GM18508 (cell line): ENCODE data around the gene SCAMP2.
"Not testable (repeated sequence)": the region's sequence is repeated elsewhere in the genome, so short reads cannot be mapped to it uniquely, and the experiment has no call there.

ENCODE experiments used
- ATAC-seq: cut with Tn5 transposase; IDR thresholded peaks from one replicate; pipeline ENCODE4 v1.9.1; 2021; ENCODE audit warnings: moderate number of reproducible peaks; ENCODE audit not compliant: insufficient read depth, unreplicated experiment

Gene SCAMP2

DNA sequence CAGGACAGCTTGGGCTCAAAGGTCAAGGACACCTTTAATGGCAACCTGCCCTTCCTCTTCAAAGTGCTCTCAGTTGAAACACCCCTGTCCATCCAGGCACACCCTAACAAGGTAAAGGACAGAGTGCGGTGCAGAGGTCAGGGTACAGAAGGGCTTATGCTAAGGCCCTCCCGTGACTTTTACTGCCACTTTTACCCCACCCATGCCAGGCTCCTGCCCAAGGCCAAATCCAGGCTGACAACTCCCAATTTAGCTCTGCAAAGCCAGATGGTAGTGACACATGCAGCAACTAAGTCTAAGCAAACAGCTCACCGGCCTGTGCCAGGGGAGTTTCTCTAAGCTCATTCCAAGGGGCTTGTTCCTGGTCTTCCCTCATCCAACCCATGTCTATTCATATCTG, 18.3 kb upstream of the SCAMP2 start:
- no peak for ATAC-seq

DNA sequence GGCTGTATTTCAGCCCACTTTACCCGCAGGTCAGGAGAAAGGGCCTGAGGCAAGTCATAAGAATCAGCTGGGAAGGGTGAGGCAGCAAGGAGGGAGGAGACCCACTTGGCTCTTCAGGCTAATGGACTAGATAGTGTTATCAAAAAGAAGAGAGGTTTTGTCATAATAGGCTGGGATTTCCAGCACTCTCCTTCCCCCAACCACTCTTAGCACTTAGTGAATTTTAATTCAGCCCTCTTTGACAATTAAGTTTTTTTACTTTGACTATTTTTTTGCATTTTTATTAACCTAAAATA, 17.4 kb upstream of the SCAMP2 start:
- no peak for ATAC-seq

DNA sequence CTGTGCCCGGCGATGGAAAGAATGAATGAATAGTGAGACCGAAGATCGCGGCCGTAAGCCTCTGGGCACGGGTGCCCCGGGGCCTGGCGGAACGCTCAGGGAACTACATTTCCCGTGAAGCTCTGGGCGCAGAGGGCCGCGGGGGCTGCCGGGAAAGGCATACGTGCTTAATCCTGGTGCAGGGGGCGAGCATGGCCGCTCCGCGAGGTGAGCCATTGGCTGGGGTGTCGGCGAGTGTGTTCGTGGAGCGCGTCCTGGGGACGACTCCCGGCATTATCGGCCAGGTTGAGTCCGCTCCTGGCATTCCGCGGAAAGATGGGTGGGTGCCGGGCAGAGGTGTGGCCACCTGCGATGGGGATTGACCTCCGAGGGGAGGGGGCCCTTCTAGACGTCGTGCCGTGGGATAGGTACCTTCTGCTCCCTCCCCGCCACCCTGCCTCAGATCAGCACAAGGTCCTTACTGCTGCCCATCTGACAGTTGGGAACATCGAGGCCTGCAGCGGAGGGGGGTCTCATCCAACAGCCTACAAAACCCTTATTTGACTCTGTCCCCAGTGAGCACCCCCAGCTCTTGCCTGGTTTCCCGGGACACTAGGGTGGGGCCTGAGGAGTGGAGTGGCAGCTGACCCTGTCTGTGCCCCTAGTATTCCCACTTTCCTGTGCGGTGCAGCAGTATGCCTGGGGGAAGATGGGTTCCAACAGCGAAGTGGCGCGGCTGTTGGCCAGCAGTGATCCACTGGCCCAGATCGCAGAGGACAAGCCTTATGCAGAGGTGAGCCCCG, 16.9 kb upstream of the SCAMP2 start, which contains the start of gene MPI:
Gene MPI, plus strand, starts transcription at position 160 of the 782 bp plus-strand sequence. Its CDS starts 32 bp downstream, at position 192.
- ATAC-seq: no peak

DNA sequence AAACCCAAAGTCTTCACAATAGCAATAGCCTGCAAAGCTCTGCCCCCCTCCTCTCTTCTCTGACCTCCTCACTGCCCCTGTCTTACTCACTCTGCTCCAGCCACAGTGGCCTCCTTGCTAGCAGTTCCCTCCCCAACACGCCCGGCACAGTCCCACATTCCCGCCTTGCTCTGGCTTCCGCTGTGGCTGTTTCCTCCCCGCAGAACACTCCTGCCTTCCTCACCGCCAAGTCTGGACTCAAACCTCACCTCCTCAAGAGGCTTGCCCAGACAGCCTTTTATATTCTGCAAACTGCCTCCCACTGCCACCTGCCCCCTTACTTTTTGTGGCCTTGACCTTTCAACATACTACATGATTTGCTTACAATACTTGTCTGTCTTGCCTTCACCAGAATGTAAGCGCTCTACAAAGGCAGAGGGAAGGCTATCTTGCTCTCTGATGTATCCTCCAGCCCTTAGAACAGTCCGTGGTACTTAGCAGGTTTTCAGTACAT, 16.3 kb upstream of the SCAMP2 start:
- no peak for ATAC-seq

DNA sequence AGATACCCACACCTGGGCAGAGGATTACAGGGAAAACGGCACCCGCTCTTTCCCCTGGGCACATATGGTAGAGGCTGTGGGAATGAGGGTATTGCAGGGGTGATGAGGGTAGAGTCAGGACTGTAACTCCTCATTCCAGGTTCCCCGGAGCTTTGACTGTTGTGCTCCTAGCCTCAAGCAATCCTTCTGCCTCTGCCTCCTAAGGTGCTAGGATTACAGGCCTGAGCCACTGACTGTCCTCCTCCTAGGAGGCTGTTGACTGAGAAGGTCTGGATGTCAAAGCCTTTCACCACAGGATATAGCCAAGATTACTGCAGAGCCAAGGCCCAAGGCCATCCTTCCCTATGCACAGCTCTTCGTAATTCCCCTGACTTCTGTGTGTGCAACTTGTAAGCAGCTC, 15.6 kb upstream of the SCAMP2 start:
- ATAC-seq: no peak

DNA sequence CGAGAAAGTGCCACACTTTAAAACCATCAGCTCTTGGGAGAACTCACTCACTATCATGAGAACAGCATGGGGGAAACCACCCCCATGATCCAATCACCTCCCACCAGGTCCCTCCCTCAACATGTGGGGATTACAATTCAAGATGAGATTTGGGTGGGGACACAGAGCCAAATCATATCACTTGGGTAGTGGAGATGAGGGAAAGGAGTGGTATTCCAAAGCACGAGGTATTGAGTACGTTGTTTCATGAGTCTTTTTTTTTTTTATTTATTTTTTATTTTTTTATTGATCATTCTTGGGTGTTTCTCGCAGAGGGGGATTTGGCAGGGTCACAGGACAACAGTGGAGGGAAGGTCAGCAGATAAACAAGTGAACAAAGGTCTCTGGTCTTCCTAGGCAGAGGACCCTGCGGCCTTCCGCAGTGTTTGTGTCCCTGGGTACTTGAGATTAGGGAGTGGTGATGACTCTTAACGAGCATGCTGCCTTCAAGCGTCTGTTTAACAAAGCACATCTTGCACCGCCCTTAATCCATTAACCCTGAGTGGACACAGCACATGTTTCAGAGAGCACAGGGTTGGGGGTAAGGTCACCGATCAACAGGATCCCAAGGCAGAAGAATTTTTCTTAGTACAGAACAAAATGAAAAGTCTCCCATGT, 14.5 kb upstream of the SCAMP2 start:
- ATAC-seq: not testable (repeated sequence)

DNA sequence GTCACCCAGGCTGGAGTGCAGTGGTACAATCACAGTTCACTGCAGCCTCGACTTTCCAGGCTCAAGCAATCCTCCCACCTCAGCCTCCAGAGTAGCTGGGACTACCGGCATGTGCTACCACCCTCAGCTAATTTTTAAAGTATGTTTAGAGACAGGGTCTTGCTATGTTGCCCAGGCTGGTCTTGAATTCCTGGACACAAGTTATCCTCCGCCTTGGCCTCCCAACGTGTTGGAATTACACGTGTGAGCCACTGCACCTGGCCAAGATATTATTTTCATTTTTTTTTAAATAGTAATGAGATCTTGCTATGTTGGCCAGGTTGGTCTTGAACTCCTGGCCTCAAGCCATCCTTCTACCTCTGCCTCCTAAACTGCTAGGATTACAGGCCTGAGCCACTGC, 12.3 kb upstream of the SCAMP2 start:
- no peak for ATAC-seq

DNA sequence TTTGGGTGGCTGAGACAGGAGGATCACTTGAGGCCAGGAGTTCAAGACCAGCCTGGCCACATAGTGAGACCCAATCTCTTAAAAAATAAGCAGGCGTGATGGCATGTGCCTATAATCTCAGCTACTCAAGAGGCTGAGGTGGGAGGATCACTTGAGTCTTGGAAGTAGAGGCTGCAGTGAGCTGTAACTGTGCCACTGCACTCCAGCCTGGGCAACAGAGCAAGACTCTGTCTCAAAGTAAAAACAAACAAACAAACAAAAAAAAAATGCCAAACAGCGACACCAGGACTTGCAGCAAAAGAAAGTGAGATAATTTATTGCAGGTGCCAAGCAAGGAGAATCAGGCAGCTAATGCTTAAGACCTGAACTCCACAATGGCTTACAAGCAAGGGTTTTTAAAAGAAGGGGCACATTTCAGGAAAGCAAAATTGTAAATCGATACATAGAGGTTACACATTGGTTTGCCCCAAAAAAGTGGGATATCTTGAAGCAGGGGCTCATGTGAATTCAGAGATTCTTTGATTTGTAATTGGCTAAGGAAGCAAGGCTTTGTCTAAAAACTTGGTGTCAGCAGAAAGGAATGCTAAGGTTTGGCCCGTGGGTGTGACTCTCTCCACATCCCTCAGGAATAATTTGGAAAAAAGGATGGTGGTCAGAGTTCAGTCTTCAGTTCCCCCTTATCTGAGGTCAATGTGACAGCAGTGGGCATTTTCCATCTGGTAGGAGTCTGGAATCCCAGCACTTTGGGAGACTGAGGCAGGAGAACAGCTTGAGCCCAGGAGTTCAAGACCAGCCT, 11.5 kb upstream of the SCAMP2 start:
- no peak for ATAC-seq

DNA sequence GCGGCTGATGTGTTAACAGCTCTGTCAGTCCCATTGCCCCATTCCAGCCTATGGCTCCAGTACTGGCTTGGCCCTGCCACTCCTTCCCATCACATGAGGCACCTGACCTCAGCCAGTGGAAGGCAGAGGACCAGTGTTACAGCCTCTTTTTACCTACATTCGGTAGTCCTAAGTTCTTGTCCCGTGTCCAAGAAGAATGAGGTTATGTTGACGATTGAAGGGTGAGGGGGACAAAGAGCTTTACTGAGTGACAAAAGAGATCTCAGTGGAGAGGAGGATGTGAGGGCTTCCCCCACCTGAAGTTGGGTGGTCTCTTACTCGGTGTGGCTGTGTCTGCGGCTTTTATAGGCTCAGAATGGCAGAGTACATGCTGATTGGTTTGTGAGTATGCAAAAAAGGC, 9.4 kb upstream of the SCAMP2 start:
- ATAC-seq: no peak

DNA sequence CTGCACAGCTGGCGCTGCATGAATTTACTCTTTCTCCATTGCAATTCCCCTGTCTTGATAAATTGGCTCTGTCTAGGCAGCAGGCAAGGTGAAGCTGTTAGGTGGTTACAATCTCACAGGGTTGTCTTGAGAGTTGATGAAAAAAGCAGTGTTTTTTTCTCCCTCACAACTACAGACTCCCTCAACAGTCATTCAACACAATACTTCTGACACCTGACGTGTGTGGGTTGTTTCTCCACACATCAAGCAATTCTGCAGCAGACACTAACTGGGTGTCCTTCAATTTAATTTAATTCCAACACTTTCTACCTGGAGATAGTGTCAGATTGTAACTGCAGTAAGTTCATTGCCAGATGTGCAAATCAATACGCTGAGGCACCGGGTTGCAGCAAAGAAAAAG, 5.1 kb upstream of the SCAMP2 start:
- ATAC-seq: no peak

DNA sequence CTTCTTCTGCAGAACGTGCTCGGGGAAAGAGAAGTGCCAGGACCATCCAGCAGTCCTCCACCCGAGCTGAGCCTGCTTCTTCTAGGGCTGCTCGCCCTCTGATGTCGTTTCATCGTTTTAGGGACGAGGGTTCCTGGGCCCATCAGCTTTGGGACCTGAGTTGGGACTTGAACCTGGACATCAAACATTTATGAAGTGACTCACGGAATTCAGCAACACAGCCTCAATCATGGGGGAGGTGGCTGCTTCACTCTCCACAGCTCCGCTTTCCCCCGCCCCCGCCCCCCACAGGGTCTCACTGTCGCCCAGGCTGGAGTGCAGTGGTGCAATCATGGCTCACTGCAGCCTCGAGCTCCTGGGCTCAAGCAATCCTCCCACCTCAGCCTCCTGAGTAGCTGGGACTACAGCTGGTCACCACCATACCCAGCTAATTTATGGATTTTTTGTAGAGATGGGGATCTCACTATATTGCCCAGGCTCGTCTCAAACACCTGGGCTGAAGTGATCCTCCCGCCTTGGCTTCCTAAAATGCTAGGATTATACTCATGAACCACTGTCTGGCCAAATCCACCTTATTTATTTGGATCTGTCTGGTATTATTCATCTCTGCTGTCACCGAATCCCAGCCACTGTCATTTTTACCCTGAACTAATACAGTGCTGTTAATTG, 725 bp upstream of the SCAMP2 start:
- no peak for ATAC-seq

DNA sequence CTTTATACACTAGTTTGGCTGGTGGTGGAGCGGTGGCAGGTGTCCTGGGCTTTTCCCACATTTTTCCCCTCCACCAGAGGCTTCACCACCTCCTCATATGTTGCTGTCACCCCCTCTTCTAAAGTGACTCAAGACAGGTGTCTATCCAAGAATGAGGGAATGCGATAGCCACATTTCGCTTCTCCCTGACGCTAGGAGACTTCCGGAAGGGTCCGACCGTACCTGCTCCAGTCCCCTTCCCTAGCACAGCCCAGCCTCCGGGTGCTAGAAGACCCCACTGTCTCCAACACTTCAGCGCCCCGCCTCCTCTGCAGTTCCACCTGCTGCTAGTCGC, 496 bp downstream of the SCAMP2 start:
- no peak for ATAC-seq

DNA sequence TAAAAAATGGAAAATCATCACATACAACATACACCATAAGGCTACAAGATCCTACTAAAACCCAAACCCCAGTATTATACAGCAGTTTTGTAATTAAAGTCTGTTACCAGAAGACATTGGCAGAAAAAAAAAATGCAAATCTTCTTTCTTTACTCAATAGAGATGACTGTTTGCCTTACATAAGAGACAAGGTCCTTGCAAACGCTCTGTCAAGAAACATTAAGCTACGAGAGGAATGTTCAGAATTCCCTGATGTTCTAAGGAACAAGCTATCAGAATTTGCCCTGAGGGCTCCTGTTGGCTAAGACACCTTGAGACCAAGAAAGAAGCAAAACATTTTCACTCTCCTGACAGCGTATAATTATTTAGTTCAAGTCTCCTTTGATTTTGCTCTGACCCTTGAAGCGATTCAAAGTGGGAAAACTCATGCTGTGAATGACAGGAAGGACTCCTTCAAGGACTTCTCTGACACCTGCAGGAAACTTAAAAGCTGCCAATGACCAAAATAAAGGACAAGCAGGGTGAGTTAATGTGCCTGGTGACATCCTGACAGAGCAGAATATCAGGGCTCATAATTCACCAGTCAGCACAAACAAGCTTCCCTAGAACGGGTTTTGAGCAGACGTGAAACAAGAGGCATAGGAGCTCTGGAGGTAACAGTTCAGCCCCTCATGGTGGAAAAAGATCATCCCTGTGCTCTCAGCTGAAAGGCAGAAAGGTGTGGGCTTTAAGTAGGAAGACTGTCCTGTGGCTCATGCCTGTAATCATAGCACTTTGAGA, 2.5 kb downstream of the SCAMP2 start:
- ATAC-seq: no peak

DNA sequence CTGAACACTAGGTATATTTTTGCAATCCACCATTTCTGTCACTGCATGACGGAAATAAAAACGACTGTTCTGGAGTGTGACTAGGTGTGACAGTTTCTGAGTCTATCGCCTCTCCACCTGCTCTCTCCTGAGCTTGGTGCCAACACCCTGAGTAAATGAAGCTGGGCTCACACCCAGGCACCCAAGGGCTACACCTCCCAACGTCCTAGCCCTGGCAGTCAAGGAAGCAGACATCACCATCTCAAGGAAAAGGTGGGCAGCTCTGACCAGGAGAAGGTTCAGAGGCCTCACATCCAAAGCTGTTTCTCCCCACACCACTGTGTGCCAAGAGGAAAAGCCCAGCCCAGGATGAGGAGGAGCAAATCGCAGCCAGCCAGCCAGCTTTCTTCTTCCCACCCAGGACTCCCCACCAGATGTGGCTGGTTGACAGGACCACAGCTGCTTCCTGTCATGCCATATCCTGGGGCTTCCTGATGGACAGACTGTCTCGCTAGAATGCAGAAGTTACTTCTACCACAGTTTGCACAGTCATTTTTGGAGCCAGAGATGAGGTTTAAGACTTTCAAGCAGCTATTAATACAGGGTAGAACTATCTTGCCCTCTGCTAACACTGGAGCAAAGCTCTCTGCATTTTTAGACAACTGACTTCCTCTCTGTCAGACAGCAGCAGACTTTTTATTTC, 3.3 kb downstream of the SCAMP2 start:
- peak; percentile 43 for ATAC-seq

DNA sequence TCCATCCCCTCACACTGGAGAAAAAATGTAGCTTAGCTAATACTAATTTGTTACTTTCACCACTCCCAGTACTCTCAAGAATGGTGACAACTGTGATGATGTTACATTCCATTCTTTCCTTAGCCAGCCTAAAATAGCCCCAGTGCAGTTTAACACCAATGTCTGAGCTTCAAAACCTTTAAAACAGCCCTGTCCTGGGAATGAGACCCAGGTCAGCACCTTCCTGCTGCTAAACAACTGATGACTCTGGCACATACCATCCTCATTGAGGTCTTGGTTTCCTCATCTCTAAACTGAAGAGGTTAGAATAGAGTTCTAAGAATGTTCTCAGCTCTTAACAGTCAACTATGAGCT, 3.8 kb downstream of the SCAMP2 start:
- no peak for ATAC-seq

DNA sequence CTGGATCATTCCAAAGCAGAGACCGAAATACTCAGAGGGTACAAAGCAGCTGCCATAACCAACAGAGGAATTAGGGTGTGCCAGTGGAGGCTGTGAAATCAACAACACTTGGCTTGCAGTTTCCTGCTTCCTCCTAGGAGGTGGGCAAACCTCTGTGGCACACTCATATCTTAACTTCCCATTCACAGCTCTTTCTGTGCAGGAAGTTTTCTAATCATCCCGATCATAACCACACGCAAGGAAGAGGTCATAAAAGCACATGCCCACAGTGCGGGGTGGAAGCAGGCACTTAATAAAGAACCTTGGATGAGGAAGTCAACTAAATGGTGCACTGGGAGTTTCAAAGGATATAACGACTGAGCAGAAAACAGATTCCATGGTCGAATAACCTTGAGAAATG, 5.1 kb downstream of the SCAMP2 start:
- no peak for ATAC-seq

DNA sequence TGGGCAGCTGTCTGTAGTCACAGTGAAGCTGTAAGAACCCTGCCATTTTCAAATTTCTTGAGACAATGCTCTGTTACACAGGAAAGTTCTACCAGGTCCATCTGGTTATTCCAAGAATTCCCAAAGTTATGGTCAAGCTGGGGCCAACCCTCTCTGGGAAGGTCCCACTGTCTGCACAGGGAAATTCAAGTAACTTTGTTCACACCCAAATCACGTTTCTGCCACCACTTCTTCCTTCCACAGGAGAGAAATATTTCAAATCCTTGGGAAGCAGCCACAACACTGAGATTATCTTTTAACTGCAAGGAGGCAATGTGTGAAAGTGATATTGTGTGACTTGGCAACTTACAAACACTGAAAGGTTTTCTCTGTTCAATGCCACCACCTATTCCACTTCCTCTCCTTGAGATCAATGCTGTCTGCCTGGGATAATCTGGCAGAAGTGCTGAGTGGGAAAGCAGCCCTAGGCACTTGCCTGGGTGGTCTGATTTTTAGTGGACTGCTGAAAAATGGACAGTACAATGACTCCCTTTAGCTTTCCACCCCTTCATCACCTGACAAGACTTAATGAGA, 5.6 kb downstream of the SCAMP2 start:
- ATAC-seq: no peak

DNA sequence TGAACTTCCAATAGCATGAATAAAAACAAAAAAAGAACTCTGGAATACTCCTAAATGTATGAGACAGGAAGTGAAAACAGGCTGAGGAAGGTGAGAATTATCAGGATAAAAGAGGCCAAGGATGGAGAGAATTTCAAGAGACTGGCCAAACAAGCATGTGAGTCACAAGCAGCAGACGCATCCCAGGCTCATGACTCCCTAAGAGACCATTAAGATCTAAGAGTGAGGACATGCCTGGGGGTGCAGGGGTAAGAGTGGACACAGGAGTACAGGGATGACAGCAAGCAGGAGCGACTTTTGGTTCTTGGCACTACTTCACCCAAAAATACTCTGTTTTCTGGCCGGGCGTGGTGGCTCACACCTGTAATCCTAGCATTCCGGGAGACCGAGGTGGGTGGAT, 7.1 kb downstream of the SCAMP2 start:
- ATAC-seq: no peak

DNA sequence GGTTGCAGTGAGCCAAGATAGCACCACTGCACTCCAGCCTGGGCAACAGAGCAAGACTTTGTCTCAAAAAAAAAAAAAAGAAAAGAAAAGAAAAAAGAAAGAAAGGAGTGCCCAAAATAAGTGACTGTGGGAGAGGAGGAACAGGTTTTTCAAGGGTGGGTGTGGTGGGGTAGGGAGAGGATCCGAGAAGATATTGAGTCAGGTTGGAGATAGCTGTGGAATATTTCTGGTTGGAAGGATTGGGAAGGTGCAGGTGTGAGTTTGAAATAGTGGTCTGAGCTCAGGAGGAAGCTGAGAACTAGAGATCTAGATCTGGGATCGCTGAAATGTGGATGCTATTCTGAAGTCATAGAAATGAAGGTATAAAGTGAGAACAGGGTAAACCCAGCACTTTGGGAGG, 7.8 kb downstream of the SCAMP2 start:
- no peak for ATAC-seq
